Measurements from ENCODE around the gene PSD2. TPM values are rescaled to one million over a fixed set of nuclear protein-coding genes. Genes with fewer than 3 reads are reported as not detected.

PSD2 gene
- total RNA-seq, 1 donor from 2014 or later, result not detected

- no peaks in the 10 kb centered on the region for H3K9me3 ChIP-seq
- no peaks in the 10 kb centered on the region for H3K36me3 ChIP-seq
- no peak overlapping the region for H3K27ac ChIP-seq
- H3K4me3 ChIP-seq, result no peak overlapping the region
- intact Hi-C loops (cut with DNase I), result no loop called here
- DNase-seq (ENCODE audit: low spot score in 2 of 2), result no peak
- H3K27me3 ChIP-seq, result no peaks in the 10 kb centered on the region
- H3K4me1 ChIP-seq, result no peaks in the 10 kb centered on the region
- no peak for TF ChIP-seq CTCF (IDR thresholded peaks at IDR 0.05)
These were observed 43.0 kb downstream of the PSD2 start for GRCh38 chr5:139838381-139839197.

- Histone ChIP-seq H3K27me3 (no peaks in the 10 kb centered on the region), H3K9me3 (no peaks in the 10 kb centered on the region), H3K27ac (no peak overlapping the region), H3K4me3 (no peak overlapping the region), H3K4me1 (no peaks in the 10 kb centered on the region), H3K36me3 (no peaks in the 10 kb centered on the region)
- no peak for DNase-seq (ENCODE audit: low spot score in 2 of 2)
- intact Hi-C loops (cut with DNase I), result no loop called here
- TF ChIP-seq CTCF (IDR thresholded peaks at IDR 0.05), result no peak
These were observed 43.7 kb downstream of the PSD2 start for GRCh38 chr5:139839232-139839815.

GRCh38 chr5:139839918-139840317, 44.3 kb downstream of the PSD2 start:
- Histone ChIP-seq H3K4me3 (no peak overlapping the region), H3K27me3 (no peaks in the 10 kb centered on the region), H3K36me3 (no peaks in the 10 kb centered on the region), H3K27ac (no peak overlapping the region), H3K9me3 (no peaks in the 10 kb centered on the region), H3K4me1 (no peaks in the 10 kb centered on the region)
- intact Hi-C loops (cut with DNase I), result no loop called here
- no peak for TF ChIP-seq CTCF (IDR thresholded peaks at IDR 0.05)
- no peak for DNase-seq (ENCODE audit: low spot score in 2 of 2)

- TF ChIP-seq CTCF (IDR thresholded peaks at IDR 0.05), result no peak
- H3K36me3 ChIP-seq, result no peaks in the 10 kb centered on the region
- no peak for DNase-seq (ENCODE audit: low spot score in 2 of 2)
- H3K4me3 ChIP-seq, result no peak overlapping the region
- intact Hi-C loops (cut with DNase I), result no loop called here
- no peaks in the 10 kb centered on the region for H3K4me1 ChIP-seq
- no peaks in the 10 kb centered on the region for H3K9me3 ChIP-seq
- H3K27me3 ChIP-seq, result no peaks in the 10 kb centered on the region
- H3K27ac ChIP-seq, result no peak overlapping the region
These were observed 45.9 kb downstream of the PSD2 start for GRCh38 chr5:139841549-139841948.

GRCh38 chr5:139842321-139842720, 46.7 kb downstream of the PSD2 start:
- no peaks in the 10 kb centered on the region for H3K9me3 ChIP-seq
- no peaks in the 10 kb centered on the region for H3K27me3 ChIP-seq
- no peak for DNase-seq (ENCODE audit: low spot score in 2 of 2)
- intact Hi-C loops (cut with DNase I), result no loop called here
- peaks cover 0 to 5% of the 10 kb centered on the region in 2 donors for H3K4me1 ChIP-seq
- no peak overlapping the region for H3K27ac ChIP-seq
- no peak overlapping the region for H3K4me3 ChIP-seq
- no peaks in the 10 kb centered on the region for H3K36me3 ChIP-seq
- no peak for TF ChIP-seq CTCF (IDR thresholded peaks at IDR 0.05)

Measured in ascending aorta (tissue), 2 donors.